ENCODE measurements around the gene KIF3A. TPM values are rescaled to one million over a fixed set of nuclear protein-coding genes. Genes with fewer than 3 reads are reported as not detected.

Gene KIF3A
- polyA plus RNA-seq, 1 donor = 9.1 TPM

GRCh38 chr5:132688536-132689339 is 48.6 kb downstream of the KIF3A start:
- no peak for DNase-seq
- H3K27me3 ChIP-seq (ENCODE audit: control insufficient read depth, insufficient read depth, low read length) = no peaks in the 10 kb centered on the region
- no peaks in the 10 kb centered on the region for H3K36me3 ChIP-seq (ENCODE audit: control insufficient read depth, insufficient read depth, low read length)
- H3K4me1 ChIP-seq (ENCODE audit: control insufficient read depth, insufficient read depth, low read length) = no peaks in the 10 kb centered on the region
- whole genome bisulfite sequencing (ENCODE audit: insufficient coverage, low lambda C conversion rate) = 49% methylated on average over 3 of the region's 7 CpGs
- H3K27ac ChIP-seq (ENCODE audit: low read length) = no peak overlapping the region
- H3K9me3 ChIP-seq (ENCODE audit: control insufficient read depth, low read depth, low read length) = no peaks in the 10 kb centered on the region
- no peak overlapping the region for H3K4me3 ChIP-seq (ENCODE audit: low read length)

- H3K4me1 ChIP-seq (ENCODE audit: control insufficient read depth, insufficient read depth, low read length) = no peaks in the 10 kb centered on the region
- no CpG with 5 or more reads among the region's 5 CpGs for WGBS (ENCODE audit: insufficient coverage, low lambda C conversion rate)
- no peak overlapping the region for H3K4me3 ChIP-seq (ENCODE audit: low read length)
- no peaks in the 10 kb centered on the region for H3K36me3 ChIP-seq (ENCODE audit: control insufficient read depth, insufficient read depth, low read length)
- H3K27ac ChIP-seq (ENCODE audit: low read length) = no peak overlapping the region
- no peak for DNase-seq
- no peaks in the 10 kb centered on the region for H3K27me3 ChIP-seq (ENCODE audit: control insufficient read depth, insufficient read depth, low read length)
- H3K9me3 ChIP-seq (ENCODE audit: control insufficient read depth, low read depth, low read length) = no peaks in the 10 kb centered on the region
Observed at GRCh38 chr5:132687995-132688394, 49.4 kb downstream of the KIF3A start.

- Histone ChIP-seq H3K4me3 (ENCODE audit: low read length) (no peak overlapping the region), H3K27ac (ENCODE audit: low read length) (no peak overlapping the region), H3K27me3 (ENCODE audit: control insufficient read depth, insufficient read depth, low read length) (no peaks in the 10 kb centered on the region), H3K9me3 (ENCODE audit: control insufficient read depth, low read depth, low read length) (no peaks in the 10 kb centered on the region), H3K36me3 (ENCODE audit: control insufficient read depth, insufficient read depth, low read length) (no peaks in the 10 kb centered on the region), H3K4me1 (ENCODE audit: control insufficient read depth, insufficient read depth, low read length) (no peaks in the 10 kb centered on the region)
- DNase-seq = no peak
- no CpG with 5 or more reads among the region's 3 CpGs for WGBS (ENCODE audit: insufficient coverage, low lambda C conversion rate)
Observed at GRCh38 chr5:132686193-132686592, 51.2 kb downstream of the KIF3A start.

GRCh38 chr5:132684922-132685720 is 52.2 kb downstream of the KIF3A start:
- WGBS (ENCODE audit: insufficient coverage, low lambda C conversion rate) = 100% methylated on average over 1 of the region's 12 CpGs
- Histone ChIP-seq H3K36me3 (ENCODE audit: control insufficient read depth, insufficient read depth, low read length) (no peaks in the 10 kb centered on the region), H3K4me3 (ENCODE audit: low read length) (no peak overlapping the region)

GRCh38 chr5:132684491-132684890 is 52.9 kb downstream of the KIF3A start:
- Histone ChIP-seq H3K27me3 (ENCODE audit: control insufficient read depth, insufficient read depth, low read length) (no peaks in the 10 kb centered on the region), H3K4me3 (ENCODE audit: low read length) (no peak overlapping the region), H3K9me3 (ENCODE audit: control insufficient read depth, low read depth, low read length) (no peaks in the 10 kb centered on the region), H3K4me1 (ENCODE audit: control insufficient read depth, insufficient read depth, low read length) (no peaks in the 10 kb centered on the region), H3K36me3 (ENCODE audit: control insufficient read depth, insufficient read depth, low read length) (no peaks in the 10 kb centered on the region), H3K27ac (ENCODE audit: low read length) (no peak overlapping the region)
- no peak for DNase-seq
- 95% methylated on average over 3 of the region's 6 CpGs for WGBS (ENCODE audit: insufficient coverage, low lambda C conversion rate)

More at GRCh38 chr5:132684922-132685720, 52.2 kb downstream of the KIF3A start:
- Histone ChIP-seq H3K9me3 (ENCODE audit: control insufficient read depth, low read depth, low read length) (no peaks in the 10 kb centered on the region), H3K27me3 (ENCODE audit: control insufficient read depth, insufficient read depth, low read length) (no peaks in the 10 kb centered on the region), H3K4me1 (ENCODE audit: control insufficient read depth, insufficient read depth, low read length) (no peaks in the 10 kb centered on the region), H3K27ac (ENCODE audit: low read length) (no peak overlapping the region)
- DNase-seq = no peak

- WGBS (ENCODE audit: insufficient coverage, low lambda C conversion rate) = no CpG with 5 or more reads among the region's 4 CpGs
- Histone ChIP-seq H3K36me3 (ENCODE audit: control insufficient read depth, insufficient read depth, low read length) (no peaks in the 10 kb centered on the region), H3K27me3 (ENCODE audit: control insufficient read depth, insufficient read depth, low read length) (no peaks in the 10 kb centered on the region), H3K9me3 (ENCODE audit: control insufficient read depth, low read depth, low read length) (no peaks in the 10 kb centered on the region), H3K4me1 (ENCODE audit: control insufficient read depth, insufficient read depth, low read length) (peaks cover 2% of the 10 kb centered on the region), H3K4me3 (ENCODE audit: low read length) (no peak overlapping the region), H3K27ac (ENCODE audit: low read length) (no peak overlapping the region)
- no peak for DNase-seq
Observed at GRCh38 chr5:132681983-132682382, 55.4 kb downstream of the KIF3A start.

GRCh38 chr5:132681476-132681831 is 55.9 kb downstream of the KIF3A start:
- Histone ChIP-seq H3K27ac (ENCODE audit: low read length) (no peak overlapping the region), H3K4me3 (ENCODE audit: low read length) (no peak overlapping the region), H3K4me1 (ENCODE audit: control insufficient read depth, insufficient read depth, low read length) (peaks cover 6% of the 10 kb centered on the region), H3K27me3 (ENCODE audit: control insufficient read depth, insufficient read depth, low read length) (no peaks in the 10 kb centered on the region), H3K9me3 (ENCODE audit: control insufficient read depth, low read depth, low read length) (no peaks in the 10 kb centered on the region), H3K36me3 (ENCODE audit: control insufficient read depth, insufficient read depth, low read length) (no peaks in the 10 kb centered on the region)
- DNase-seq = no peak
- 100% methylated on average over 1 of the region's 2 CpGs for WGBS (ENCODE audit: insufficient coverage, low lambda C conversion rate)

- no peaks in the 10 kb centered on the region for H3K9me3 ChIP-seq (ENCODE audit: control insufficient read depth, low read depth, low read length)
- H3K4me1 ChIP-seq (ENCODE audit: control insufficient read depth, insufficient read depth, low read length) = peaks cover 6% of the 10 kb centered on the region
- WGBS (ENCODE audit: insufficient coverage, low lambda C conversion rate) = 87% methylated on average over 5 of the region's 8 CpGs
- no peaks in the 10 kb centered on the region for H3K36me3 ChIP-seq (ENCODE audit: control insufficient read depth, insufficient read depth, low read length)
- DNase-seq = no peak
- no peak overlapping the region for H3K27ac ChIP-seq (ENCODE audit: low read length)
- H3K4me3 ChIP-seq (ENCODE audit: low read length) = no peak overlapping the region
- no peaks in the 10 kb centered on the region for H3K27me3 ChIP-seq (ENCODE audit: control insufficient read depth, insufficient read depth, low read length)
Observed at GRCh38 chr5:132680780-132681475, 56.4 kb downstream of the KIF3A start.

- DNase-seq = no peak
- H3K4me3 ChIP-seq (ENCODE audit: low read length) = no peak overlapping the region
Observed at GRCh38 chr5:132679717-132680380, 57.5 kb downstream of the KIF3A start.

GRCh38 chr5:132679166-132679565 is 58.2 kb downstream of the KIF3A start:
- no peaks in the 10 kb centered on the region for H3K9me3 ChIP-seq (ENCODE audit: control insufficient read depth, low read depth, low read length)
- WGBS (ENCODE audit: insufficient coverage, low lambda C conversion rate) = no CpG with 5 or more reads among the region's 7 CpGs
- H3K4me3 ChIP-seq (ENCODE audit: low read length) = no peak overlapping the region
- no peaks in the 10 kb centered on the region for H3K27me3 ChIP-seq (ENCODE audit: control insufficient read depth, insufficient read depth, low read length)
- H3K4me1 ChIP-seq (ENCODE audit: control insufficient read depth, insufficient read depth, low read length) = peaks cover 6% of the 10 kb centered on the region
- no peak for DNase-seq
- H3K27ac ChIP-seq (ENCODE audit: low read length) = no peak overlapping the region
- H3K36me3 ChIP-seq (ENCODE audit: control insufficient read depth, insufficient read depth, low read length) = no peaks in the 10 kb centered on the region

More at GRCh38 chr5:132679717-132680380, 57.5 kb downstream of the KIF3A start:
- no peak overlapping the region for H3K27ac ChIP-seq (ENCODE audit: low read length)
- H3K36me3 ChIP-seq (ENCODE audit: control insufficient read depth, insufficient read depth, low read length) = no peaks in the 10 kb centered on the region
- H3K27me3 ChIP-seq (ENCODE audit: control insufficient read depth, insufficient read depth, low read length) = no peaks in the 10 kb centered on the region
- 100% methylated on average over 1 of the region's 15 CpGs for WGBS (ENCODE audit: insufficient coverage, low lambda C conversion rate)
- peaks cover 6% of the 10 kb centered on the region for H3K4me1 ChIP-seq (ENCODE audit: control insufficient read depth, insufficient read depth, low read length)
- H3K9me3 ChIP-seq (ENCODE audit: control insufficient read depth, low read depth, low read length) = no peaks in the 10 kb centered on the region

All from large intestine (tissue), 3 donors.